CD14-positive monocyte (primary cell): Measurements from ENCODE around the gene HIGD1A. TPM values are rescaled to one million over a fixed set of nuclear protein-coding genes. Genes with fewer than 3 reads are reported as not detected.
A peak's percentile ranks its signal among the peaks of the same experiment; 100 is the strongest.

Experiments
- DNase-seq, 3 donors: peaks; one replicate each; pipeline ENCODE4 v3.0.0-alpha.2; 2011 to 2022
- H2AFZ ChIP-seq: 2 replicates; pipeline ENCODE4 v1.6.0; 2012; ENCODE audit warnings: mild to moderate bottlenecking, low read depth, low read length, inconsistent platforms; ENCODE audit not compliant: insufficient read depth, poor library complexity, severe bottlenecking
- H3K27ac ChIP-seq, 2 donors: 1 replicate in 1 of 2; 2 replicates in 1 of 2; pipeline ENCODE4 v1.5.1; 2012 to 2013; ENCODE audit warnings: low read length in 2 of 2, control low read depth in 1 of 2, inconsistent platforms in 1 of 2, low read depth in 1 of 2, mild to moderate bottlenecking in 1 of 2
- H3K27me3 ChIP-seq, 2 donors: one replicate each; pipeline versions ENCODE4 v1.6.0 to v1.6.1; 2011 to 2013; ENCODE audit warnings: low read length in 2 of 2; ENCODE audit not compliant: control insufficient read depth in 2 of 2, insufficient read depth in 2 of 2
- H3K36me3 ChIP-seq, 2 donors: replicated peaks in 1 of 2; 1 replicate in 1 of 2; 2 replicates in 1 of 2; pipeline versions ENCODE4 v1.5.1 to v1.6.1; 2012 to 2013; ENCODE audit warnings: low read length in 2 of 2, control low read depth in 1 of 2, inconsistent platforms in 1 of 2, mild to moderate bottlenecking in 1 of 2; ENCODE audit not compliant: insufficient read depth in 2 of 2, control insufficient read depth in 1 of 2
- H3K4me1 ChIP-seq, 2 donors: 1 replicate in 1 of 2; 2 replicates in 1 of 2; pipeline versions ENCODE4 v1.5.1 to v1.6.1; 2012 to 2013; ENCODE audit warnings: low read length in 2 of 2, control low read depth in 1 of 2, inconsistent platforms in 1 of 2, mild to moderate bottlenecking in 1 of 2, moderate library complexity in 1 of 2; ENCODE audit not compliant: insufficient read depth in 2 of 2, control insufficient read depth in 1 of 2
- H3K4me2 ChIP-seq: replicated peaks from 2 replicates; pipeline ENCODE3; 2012; ENCODE audit warnings: low read length, moderate library complexity, mild to moderate bottlenecking; ENCODE audit not compliant: poor library complexity, severe bottlenecking; ENCODE audit errors: extremely low read depth
- H3K4me3 ChIP-seq, 3 experiments: fragments of 200-600 bp in 1 of 3; sonication (generic) in 1 of 3; replicated peaks in 1 of 3; 1 replicate in 2 of 3; 2 replicates in 1 of 3; pipeline ENCODE4 v1.5.1; 2011 to 2013; ENCODE audit warnings: low read length in 3 of 3, mild to moderate bottlenecking in 3 of 3, control low read depth in 2 of 3, low read depth in 2 of 3, inconsistent platforms in 1 of 3, moderate library complexity in 1 of 3
- H3K79me2 ChIP-seq: 2 replicates; pipeline ENCODE4 v1.6.0; 2012; ENCODE audit warnings: mild to moderate bottlenecking, control low read depth, inconsistent platforms, low read length, moderate library complexity; ENCODE audit not compliant: insufficient read depth
- H3K9ac ChIP-seq: 2 replicates; pipeline ENCODE4 v1.6.0; 2017; ENCODE audit warnings: low read length, mild to moderate bottlenecking; ENCODE audit not compliant: insufficient read depth, poor library complexity, severe bottlenecking
- H3K9me3 ChIP-seq, 2 donors: replicated peaks in 1 of 2; 1 replicate in 1 of 2; 2 replicates in 1 of 2; pipeline versions ENCODE4 v1.5.1 to v1.6.1; 2012 to 2013; ENCODE audit warnings: low read length in 2 of 2, control low read depth in 1 of 2; ENCODE audit not compliant: control insufficient read depth in 1 of 2, insufficient read depth in 1 of 2
- H4K20me1 ChIP-seq: 2 replicates; pipeline ENCODE4 v1.6.0; 2012; ENCODE audit warnings: mild to moderate bottlenecking, low read length, control low read depth, moderate library complexity; ENCODE audit not compliant: insufficient read depth
- H3K27ac Mint-ChIP-seq, 7 donors: one replicate each; pipeline ENCODE4 v1.8.0; 2020; ENCODE audit warnings: mild to moderate bottlenecking in 7 of 7, mixed read lengths in 7 of 7, moderate library complexity in 6 of 7, inconsistent platforms in 2 of 7
- H3K27me3 Mint-ChIP-seq, 3 donors: one replicate each; pipeline ENCODE4 v1.8.0; 2021 to 2022; ENCODE audit warnings: low read depth in 3 of 3, mild to moderate bottlenecking in 3 of 3, mixed read lengths in 3 of 3, moderate library complexity in 3 of 3, inconsistent platforms in 1 of 3
- H3K36me3 Mint-ChIP-seq, 2 donors: one replicate each; pipeline ENCODE4 v1.8.0; 2020; ENCODE audit warnings: mixed read lengths in 2 of 2, inconsistent platforms in 1 of 2, mild to moderate bottlenecking in 1 of 2
- H3K4me1 Mint-ChIP-seq: one replicate; pipeline ENCODE4 v1.8.0; 2020; ENCODE audit warnings: mild to moderate bottlenecking, mixed read lengths
- H3K4me3 Mint-ChIP-seq, 2 donors: one replicate each; pipeline ENCODE4 v1.8.0; 2020; ENCODE audit warnings: mild to moderate bottlenecking in 2 of 2, mixed read lengths in 2 of 2, moderate library complexity in 1 of 2
- H3K9me3 Mint-ChIP-seq, 7 donors: one replicate each; pipeline ENCODE4 v1.8.0; 2020 to 2022; ENCODE audit warnings: mixed read lengths in 7 of 7, mild to moderate bottlenecking in 6 of 7, moderate library complexity in 6 of 7, inconsistent platforms in 2 of 7
- WGBS: methylation state at CpG from one replicate; pipeline ENCODE4 v1.1.5; 2013; ENCODE audit warnings: missing lambda C conversion rate; ENCODE audit not compliant: insufficient coverage; 5-methylcytosine and 5-hydroxymethylcytosine counted together
- intact Hi-C, 2 donors: fragments of 100-400 bp; cut with micrococcal nuclease; formaldehyde crosslinking; loops; one replicate each; pipeline versions ENCODE4 v1.15.0 to v1.15.1; 2023
- polyA plus RNA-seq, 3 donors: library from polyadenylated mRNA; depleted of rRNA in 1 of 3; unstranded in 2 of 3; stranded (reverse) in 1 of 3; fragments of 300-500 nt in 2 of 3; fragments of >200 nt in 1 of 3; fragmentation: Illumina TruSeq in 2 of 3; gene quantifications; 1 replicate in 2 of 3; 2 replicates in 1 of 3; pipeline ENCODE4 v1.2.3, GENCODE V29; 2012 to 2021
- TF ChIP-seq, protein P1 (sequence below): fragments of 200-600 bp; IDR thresholded peaks from one replicate; pipeline ENCODE4 v1.8.0; 2022; ENCODE audit warnings: antibody characterized with exemption, mild to moderate bottlenecking

HIGD1A gene
- polyA plus RNA-seq, 3 donors, result 34.8 to 115 (median 104) TPM

DNA sequence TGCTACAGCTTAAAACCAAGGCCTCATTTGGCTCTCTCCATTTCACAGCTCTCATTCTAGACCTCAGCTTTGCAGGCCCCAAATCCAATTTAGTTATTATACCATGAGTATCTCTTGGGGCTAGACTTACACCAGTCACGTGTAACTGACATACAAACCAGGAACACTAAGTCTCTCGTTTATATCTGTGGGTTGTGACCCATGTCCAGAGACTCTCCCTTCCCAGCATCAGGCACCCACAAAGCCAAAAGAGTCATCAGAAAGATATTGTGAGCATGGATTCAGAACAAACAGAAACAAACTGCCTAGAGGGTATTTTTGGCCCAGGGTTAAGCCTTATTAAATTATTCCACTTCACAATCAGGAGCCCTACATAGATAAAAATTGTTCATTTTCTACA lies 25.6 kb downstream of the HIGD1A start:
- no peak for DNase-seq
- TF ChIP-seq, protein P1, sequence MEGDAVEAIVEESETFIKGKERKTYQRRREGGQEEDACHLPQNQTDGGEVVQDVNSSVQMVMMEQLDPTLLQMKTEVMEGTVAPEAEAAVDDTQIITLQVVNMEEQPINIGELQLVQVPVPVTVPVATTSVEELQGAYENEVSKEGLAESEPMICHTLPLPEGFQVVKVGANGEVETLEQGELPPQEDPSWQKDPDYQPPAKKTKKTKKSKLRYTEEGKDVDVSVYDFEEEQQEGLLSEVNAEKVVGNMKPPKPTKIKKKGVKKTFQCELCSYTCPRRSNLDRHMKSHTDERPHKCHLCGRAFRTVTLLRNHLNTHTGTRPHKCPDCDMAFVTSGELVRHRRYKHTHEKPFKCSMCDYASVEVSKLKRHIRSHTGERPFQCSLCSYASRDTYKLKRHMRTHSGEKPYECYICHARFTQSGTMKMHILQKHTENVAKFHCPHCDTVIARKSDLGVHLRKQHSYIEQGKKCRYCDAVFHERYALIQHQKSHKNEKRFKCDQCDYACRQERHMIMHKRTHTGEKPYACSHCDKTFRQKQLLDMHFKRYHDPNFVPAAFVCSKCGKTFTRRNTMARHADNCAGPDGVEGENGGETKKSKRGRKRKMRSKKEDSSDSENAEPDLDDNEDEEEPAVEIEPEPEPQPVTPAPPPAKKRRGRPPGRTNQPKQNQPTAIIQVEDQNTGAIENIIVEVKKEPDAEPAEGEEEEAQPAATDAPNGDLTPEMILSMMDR, result no peak
- H3K9ac ChIP-seq, result no peak overlapping the region
- no peak overlapping the region for H3K27ac ChIP-seq
- H3K9me3 ChIP-seq, result no peaks in the 10 kb centered on the region
- no peaks in the 10 kb centered on the region for H3K79me2 ChIP-seq
- H2AFZ ChIP-seq, result no peak overlapping the region
- no peak overlapping the region for H3K4me2 ChIP-seq
- H3K4me3 ChIP-seq, result no peak overlapping the region
- H3K27ac Mint-ChIP-seq, result peak overlapping the region in 1 of 7 donors; percentile 60
- no peaks in the 10 kb centered on the region for H3K27me3 ChIP-seq
- H3K4me1 ChIP-seq, result peaks cover 0 to 1% of the 10 kb centered on the region in 2 donors
- H3K27me3 Mint-ChIP-seq, result peaks cover 0 to 2% (median 1%) of the 10 kb centered on the region in 3 donors
- H3K4me3 Mint-ChIP-seq, result no peak overlapping the region
- peaks cover 0 to 2% (median 0%) of the 10 kb centered on the region in 7 donors for H3K9me3 Mint-ChIP-seq
- 100% methylated on average over 2 of the region's 2 CpGs for WGBS
- no peaks in the 10 kb centered on the region for H4K20me1 ChIP-seq
- intact Hi-C loops, result no loop called here
- H3K36me3 Mint-ChIP-seq, result peaks cover 18 to 28% of the 10 kb centered on the region in 2 donors
- H3K36me3 ChIP-seq, result peaks cover 0 to 20% of the 10 kb centered on the region in 2 donors
- peaks cover 6% of the 10 kb centered on the region for H3K4me1 Mint-ChIP-seq

DNA sequence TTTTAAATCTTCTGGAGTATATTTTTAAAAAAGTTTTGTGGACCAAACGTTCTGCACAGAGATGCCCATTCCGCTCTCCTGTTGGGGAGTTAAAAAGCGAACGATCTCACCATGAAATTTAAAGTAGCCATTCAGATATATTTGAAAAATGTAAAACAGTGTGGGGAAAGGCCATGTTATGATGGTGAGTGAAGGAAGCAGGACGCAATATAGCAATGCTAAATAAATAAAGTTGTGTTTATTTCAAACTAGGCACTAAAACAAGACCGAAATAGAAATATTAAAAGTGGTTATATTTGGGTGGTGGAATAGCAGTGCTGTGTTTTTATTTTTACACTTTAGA lies 30.9 kb downstream of the HIGD1A start:
- Mint-ChIP-seq H3K4me3 (peak overlapping the region; percentile 86 to 96), H3K27ac (peak overlapping the region; percentile 99 to 100 (median 100)), H3K9me3 (peaks cover 0 to 8% (median 6%) of the 10 kb centered on the region in 7 donors), H3K4me1 (peaks cover 17% of the 10 kb centered on the region), H3K27me3 (no peaks in the 10 kb centered on the region), H3K36me3 (peaks cover 3 to 7% of the 10 kb centered on the region in 2 donors)
- Histone ChIP-seq H3K9me3 (no peaks in the 10 kb centered on the region), H3K27ac (peak overlapping the region; percentile 91 to 98), H3K4me2 (peak overlapping the region; percentile 81), H3K4me3 (peak overlapping the region; percentile 52 to 87 (median 62)), H3K79me2 (no peaks in the 10 kb centered on the region), H3K36me3 (no peaks in the 10 kb centered on the region), H3K4me1 (peaks cover 8 to 15% of the 10 kb centered on the region in 2 donors), H3K27me3 (no peaks in the 10 kb centered on the region), H3K9ac (peak overlapping the region; percentile 92), H2AFZ (peak overlapping the region; percentile 74), H4K20me1 (no peaks in the 10 kb centered on the region)
- TF ChIP-seq, protein P1, result no peak
- intact Hi-C loops, result no loop called here
- DNase-seq, result no peak
- WGBS, result 0% methylated on average over 4 of the region's 6 CpGs
